H9 (cell line): Measurements from ENCODE around the gene PKNOX2. TPM values are rescaled to one million over a fixed set of nuclear protein-coding genes. Genes with fewer than 3 reads are reported as not detected.

Experiments
- DNase-seq: peaks from one replicate; pipeline ENCODE4 v3.0.0-alpha.2; 2017
- H2AFZ ChIP-seq: one replicate; pipeline ENCODE4 v1.6.1; 2013; ENCODE audit warnings: mild to moderate bottlenecking, low read length, control low read depth, moderate library complexity
- H2AK5ac ChIP-seq: 2 replicates; pipeline ENCODE4 v1.6.1; 2013; ENCODE audit warnings: low read length, control low read depth, mixed read lengths; ENCODE audit not compliant: insufficient read length
- H2BK120ac ChIP-seq: one replicate; pipeline ENCODE4 v1.6.1; 2013; ENCODE audit warnings: low read depth, mild to moderate bottlenecking, low read length, control low read depth, inconsistent platforms; ENCODE audit not compliant: poor library complexity, severe bottlenecking
- H2BK12ac ChIP-seq: 2 replicates; pipeline ENCODE4 v1.6.1; 2013; ENCODE audit warnings: low read length, control low read depth, mixed read lengths, low read depth; ENCODE audit not compliant: insufficient read length
- H2BK15ac ChIP-seq: 2 replicates; pipeline ENCODE4 v1.6.1; 2013; ENCODE audit warnings: low read depth, low read length, control low read depth
- H2BK20ac ChIP-seq: one replicate; pipeline ENCODE4 v1.6.1; 2013; ENCODE audit warnings: low read depth, mild to moderate bottlenecking, low read length, control low read depth, inconsistent platforms; ENCODE audit not compliant: poor library complexity, severe bottlenecking
- H2BK5ac ChIP-seq: 2 replicates; pipeline ENCODE4 v1.6.1; 2013; ENCODE audit warnings: low read length, control low read depth, mixed read lengths; ENCODE audit not compliant: insufficient read length
- H3K14ac ChIP-seq: 2 replicates; pipeline ENCODE4 v1.6.1; 2013; ENCODE audit warnings: low read length, control low read depth; ENCODE audit not compliant: insufficient read depth
- H3K18ac ChIP-seq: 2 replicates; pipeline ENCODE4 v1.6.1; 2013; ENCODE audit warnings: low read depth, mild to moderate bottlenecking, mixed read lengths, low read length, control low read depth; ENCODE audit not compliant: insufficient read length
- H3K23ac ChIP-seq: 2 replicates; pipeline ENCODE4 v1.6.1; 2013; ENCODE audit warnings: low read length, control low read depth, mixed read lengths, low read depth; ENCODE audit not compliant: insufficient read length
- H3K23me2 ChIP-seq: 2 replicates; pipeline ENCODE4 v1.6.1; 2013; ENCODE audit warnings: low read depth, mild to moderate bottlenecking, mixed read lengths, low read length, control low read depth; ENCODE audit not compliant: insufficient read length, poor library complexity, severe bottlenecking
- H3K27ac ChIP-seq: 2 replicates; pipeline ENCODE4 v1.5.1; 2013; ENCODE audit warnings: low read length, control low read depth, mixed read lengths, low read depth; ENCODE audit not compliant: insufficient read length
- H3K27me3 ChIP-seq: 2 replicates; pipeline ENCODE4 v1.6.1; 2013; ENCODE audit warnings: low read length, control low read depth, inconsistent platforms; ENCODE audit not compliant: insufficient read depth
- H3K4ac ChIP-seq: 2 replicates; pipeline ENCODE4 v1.6.1; 2013; ENCODE audit warnings: low read depth, mild to moderate bottlenecking, control low read depth, inconsistent platforms, low read length, moderate library complexity
- H3K4me1 ChIP-seq: 2 replicates; pipeline ENCODE4 v1.6.1; 2013; ENCODE audit warnings: low read length, control low read depth, inconsistent platforms; ENCODE audit not compliant: insufficient read depth
- H3K4me2 ChIP-seq: 2 replicates; pipeline ENCODE4 v1.6.1; 2013; ENCODE audit warnings: low read length, control low read depth, mixed read lengths; ENCODE audit not compliant: insufficient read length, insufficient read depth
- H3K56ac ChIP-seq: 2 replicates; pipeline ENCODE4 v1.6.1; 2013; ENCODE audit warnings: low read depth, mild to moderate bottlenecking, mixed read lengths, low read length, control low read depth; ENCODE audit not compliant: insufficient read length
- H3K79me1 ChIP-seq: 2 replicates; pipeline ENCODE4 v1.6.1; 2013; ENCODE audit warnings: low read depth, mild to moderate bottlenecking, moderate library complexity, low read length, control low read depth, inconsistent platforms; ENCODE audit not compliant: insufficient read depth, poor library complexity, severe bottlenecking
- H3K79me2 ChIP-seq: 2 replicates; pipeline ENCODE4 v1.6.1; 2013; ENCODE audit warnings: low read length, control low read depth, inconsistent platforms; ENCODE audit not compliant: insufficient read depth
- H3K9ac ChIP-seq: 2 replicates; pipeline ENCODE4 v1.6.1; 2013; ENCODE audit warnings: low read length, control low read depth, mixed read lengths; ENCODE audit not compliant: insufficient read length; ENCODE audit errors: extremely low read depth
- H3K9me3 ChIP-seq: one replicate; pipeline ENCODE4 v1.6.1; 2013; ENCODE audit warnings: low read depth, low read length, inconsistent platforms; ENCODE audit not compliant: control insufficient read depth
- H3T11ph ChIP-seq: one replicate; pipeline ENCODE4 v1.6.1; 2013; ENCODE audit warnings: mild to moderate bottlenecking, low read length, control low read depth, inconsistent platforms
- H4K20me1 ChIP-seq: one replicate; pipeline ENCODE4 v1.6.1; 2013; ENCODE audit not compliant: control insufficient read depth, insufficient read length, insufficient read depth
- H4K5ac ChIP-seq: 2 replicates; pipeline ENCODE4 v1.6.1; 2013; ENCODE audit warnings: low read depth, mild to moderate bottlenecking, mixed read lengths, low read length, control low read depth; ENCODE audit not compliant: insufficient read length
- H4K8ac ChIP-seq: replicated peaks from 2 replicates; pipeline ENCODE4 v1.6.1; 2013; ENCODE audit warnings: low read length, control low read depth, mixed read lengths, low read depth; ENCODE audit not compliant: insufficient read length
- H4K91ac ChIP-seq: 2 replicates; pipeline ENCODE4 v1.6.1; 2013; ENCODE audit warnings: low read depth, mild to moderate bottlenecking, moderate library complexity, mixed read lengths, low read length, control low read depth; ENCODE audit not compliant: insufficient read length
- H3K27ac Mint-ChIP-seq, 3 experiments: 2 replicates in 2 of 3; 3 replicates in 1 of 3; pipeline ENCODE4 v1.8.0; 2020 to 2021; ENCODE audit warnings: mixed read lengths in 3 of 3, mild to moderate bottlenecking in 1 of 3, moderate library complexity in 1 of 3
- H3K27me3 Mint-ChIP-seq: 2 replicates; pipeline ENCODE4 v1.8.0; 2021; ENCODE audit warnings: low read depth, mild to moderate bottlenecking, moderate library complexity, mixed read lengths
- H3K36me3 Mint-ChIP-seq, 3 experiments: 2 replicates in 2 of 3; 3 replicates in 1 of 3; pipeline ENCODE4 v1.8.0; 2020 to 2021; ENCODE audit warnings: low read depth in 3 of 3, mixed read lengths in 3 of 3; ENCODE audit not compliant: insufficient read depth in 1 of 3
- H3K4me1 Mint-ChIP-seq, 2 experiments: 2 replicates each; pipeline ENCODE4 v1.8.0; 2020; ENCODE audit warnings: mixed read lengths in 2 of 2
- H3K4me3 Mint-ChIP-seq, 2 experiments: 2 replicates in 1 of 2; 3 replicates in 1 of 2; pipeline ENCODE4 v1.8.0; 2020 to 2021; ENCODE audit warnings: mild to moderate bottlenecking in 2 of 2, mixed read lengths in 2 of 2, moderate library complexity in 1 of 2
- H3K9me3 Mint-ChIP-seq, 2 experiments: 2 replicates in 1 of 2; 3 replicates in 1 of 2; pipeline ENCODE4 v1.8.0; 2020; ENCODE audit warnings: mild to moderate bottlenecking in 2 of 2, mixed read lengths in 2 of 2, moderate library complexity in 1 of 2
- WGBS: extraction: QIAGEN DNeasy Blood & Tissue Kit; methylation state at CpG from one replicate; pipeline ENCODE4 v1.1.7; 2013; ENCODE audit warnings: missing lambda C conversion rate, low lambda C conversion rate, mixed read lengths; ENCODE audit not compliant: insufficient read length; ENCODE audit errors: extremely low coverage; 5-methylcytosine and 5-hydroxymethylcytosine counted together
- total RNA-seq: library from RNA; stranded (reverse); gene quantifications from 2 replicates; pipeline ENCODE4 v1.2.1, GENCODE V29; 2021
- TF ChIP-seq, protein P1 (sequence below): fragments of 200-600 bp; sonication (generic); conservative IDR thresholded peaks from 3 replicates; pipeline ENCODE4 v1.8.0; 2021; ENCODE audit warnings: antibody characterized with exemption, mild to moderate bottlenecking

The PKNOX2 gene
- total RNA-seq, 1 experiment from 2014 or later: 1.3 TPM

DNA sequence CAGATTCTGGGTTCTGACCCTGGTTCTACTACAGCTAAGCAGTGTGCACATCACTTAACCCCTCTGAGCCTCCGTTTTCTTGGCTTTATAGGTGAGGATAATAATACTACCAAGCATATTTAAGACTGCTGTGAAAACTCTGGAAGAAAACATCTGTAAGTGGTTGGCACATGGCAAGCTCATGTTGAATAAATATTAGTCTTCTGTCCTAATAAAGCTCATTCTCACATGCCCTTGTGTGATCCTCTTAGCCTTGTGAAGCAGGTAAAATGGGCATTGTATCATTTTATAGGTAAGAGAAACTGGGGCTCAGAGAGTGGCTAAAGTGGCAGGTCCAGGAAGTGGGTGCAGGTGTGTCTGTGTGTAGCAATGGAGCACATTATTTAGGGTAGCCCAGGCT, 8.5 kb downstream of the PKNOX2 start:
- TF ChIP-seq, protein P1, sequence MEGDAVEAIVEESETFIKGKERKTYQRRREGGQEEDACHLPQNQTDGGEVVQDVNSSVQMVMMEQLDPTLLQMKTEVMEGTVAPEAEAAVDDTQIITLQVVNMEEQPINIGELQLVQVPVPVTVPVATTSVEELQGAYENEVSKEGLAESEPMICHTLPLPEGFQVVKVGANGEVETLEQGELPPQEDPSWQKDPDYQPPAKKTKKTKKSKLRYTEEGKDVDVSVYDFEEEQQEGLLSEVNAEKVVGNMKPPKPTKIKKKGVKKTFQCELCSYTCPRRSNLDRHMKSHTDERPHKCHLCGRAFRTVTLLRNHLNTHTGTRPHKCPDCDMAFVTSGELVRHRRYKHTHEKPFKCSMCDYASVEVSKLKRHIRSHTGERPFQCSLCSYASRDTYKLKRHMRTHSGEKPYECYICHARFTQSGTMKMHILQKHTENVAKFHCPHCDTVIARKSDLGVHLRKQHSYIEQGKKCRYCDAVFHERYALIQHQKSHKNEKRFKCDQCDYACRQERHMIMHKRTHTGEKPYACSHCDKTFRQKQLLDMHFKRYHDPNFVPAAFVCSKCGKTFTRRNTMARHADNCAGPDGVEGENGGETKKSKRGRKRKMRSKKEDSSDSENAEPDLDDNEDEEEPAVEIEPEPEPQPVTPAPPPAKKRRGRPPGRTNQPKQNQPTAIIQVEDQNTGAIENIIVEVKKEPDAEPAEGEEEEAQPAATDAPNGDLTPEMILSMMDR: no peak
- no peak overlapping the region for H2BK20ac ChIP-seq
- no peak overlapping the region for H4K91ac ChIP-seq
- no peak overlapping the region for H3K4me2 ChIP-seq
- H3K27me3 Mint-ChIP-seq: peaks cover 88% of the 10 kb centered on the region
- H2BK15ac ChIP-seq: no peak overlapping the region
- no peak overlapping the region for H3K23ac ChIP-seq
- no peak overlapping the region for H3K14ac ChIP-seq
- WGBS: no CpG with 5 or more reads among the region's 1 CpG
- no peak overlapping the region for H4K5ac ChIP-seq
- H3K4me1 ChIP-seq: peaks cover 5% of the 10 kb centered on the region; the same call in 1 of the 2 replicates
- no peak overlapping the region for H3K56ac ChIP-seq
- no peak overlapping the region for H2BK5ac ChIP-seq
- no peaks in the 10 kb centered on the region for H3K36me3 Mint-ChIP-seq
- H3K9ac ChIP-seq: no peak overlapping the region
- DNase-seq: no peak
- H4K8ac ChIP-seq: no peak overlapping the region
- no peak overlapping the region for H3K4me3 Mint-ChIP-seq
- no peaks in the 10 kb centered on the region for H3K9me3 ChIP-seq
- no peak overlapping the region for H2AK5ac ChIP-seq
- H4K20me1 ChIP-seq: no peaks in the 10 kb centered on the region
- H3K79me1 ChIP-seq: no peaks in the 10 kb centered on the region
- no peak overlapping the region for H3T11ph ChIP-seq
- H3K4ac ChIP-seq: no peak overlapping the region
- no peak overlapping the region for H3K18ac ChIP-seq
- H3K23me2 ChIP-seq: no peaks in the 10 kb centered on the region
- no peak overlapping the region for H3K27ac ChIP-seq
- H3K9me3 Mint-ChIP-seq: no peaks in the 10 kb centered on the region
- no peak overlapping the region for H2BK12ac ChIP-seq
- H3K27ac Mint-ChIP-seq: no peak overlapping the region
- peaks cover 14% of the 10 kb centered on the region; the same call in 1 of the 2 replicates for H3K27me3 ChIP-seq
- H2BK120ac ChIP-seq: no peak overlapping the region
- peaks cover 53 to 64% of the 10 kb centered on the region in 2 experiments for H3K4me1 Mint-ChIP-seq
- no peaks in the 10 kb centered on the region for H3K79me2 ChIP-seq
- no peak overlapping the region for H2AFZ ChIP-seq
